Psoas muscle (tissue), 8 donors: ENCODE data around the gene CEP290. TPM values are rescaled to one million over a fixed set of nuclear protein-coding genes. Genes with fewer than 3 reads are reported as not detected.

Experiments
- ATAC-seq, 4 donors: fragments of 200-7000 bp; cut with Tn5 transposase; one replicate each; pipeline ENCODE4 v1.9.1; 2020; ENCODE audit warnings: moderate library complexity in 3 of 4, mild to moderate bottlenecking in 2 of 4
- DNase-seq, 2 donors: peaks; one replicate each; pipeline ENCODE4 v3.0.0-alpha.2; 2020
- H3K27ac ChIP-seq: fragments of 200-600 bp; one replicate; pipeline ENCODE4 v1.8.0; 2022
- H3K27me3 ChIP-seq, 3 donors: fragments of 200-600 bp in 1 of 3; one replicate each; pipeline versions ENCODE4 v1.6.1 to v1.8.0; 2013 to 2022; ENCODE audit warnings: low read length in 2 of 3, mild to moderate bottlenecking in 2 of 3, moderate library complexity in 1 of 3; ENCODE audit not compliant: insufficient read depth in 3 of 3
- H3K36me3 ChIP-seq, 2 donors: fragments of 200-600 bp in 1 of 2; one replicate each; pipeline versions ENCODE4 v1.6.1 to v1.8.0; 2013 to 2022; ENCODE audit warnings: low read depth in 1 of 2, mild to moderate bottlenecking in 1 of 2, moderate library complexity in 1 of 2; ENCODE audit not compliant: insufficient read depth in 1 of 2
- H3K4me1 ChIP-seq: fragments of 200-600 bp; one replicate; pipeline ENCODE4 v1.8.0; 2022
- H3K4me3 ChIP-seq: fragments of 200-600 bp; one replicate; pipeline ENCODE4 v1.8.0; 2022; ENCODE audit warnings: mild to moderate bottlenecking
- H3K9me3 ChIP-seq: fragments of 200-600 bp; one replicate; pipeline ENCODE4 v1.8.0; 2022
- CTCF ChIP-seq: fragments of 200-600 bp; IDR thresholded peaks from one replicate; pipeline ENCODE4 v1.8.0; 2022; ENCODE audit warnings: antibody characterized with exemption
- WGBS, 3 donors: extraction: QIAGEN DNeasy Blood & Tissue Kit; methylation state at CpG; one replicate each; pipeline versions ENCODE4 v1.1.6 to v1.1.7; 2013; 5-methylcytosine and 5-hydroxymethylcytosine counted together
- intact Hi-C, 2 donors: fragments of 100-400 bp; cut with DNase I; formaldehyde crosslinking; loops; one replicate each; pipeline versions ENCODE4 v1.11.0 to v1.14.2; 2022
- long read RNA-seq, 2 donors: library from polyadenylated mRNA; unstranded; transcript quantifications; one replicate each; pipeline ENCODE4 v2.0.0, GENCODE V29; 2021
- polyA plus RNA-seq, 3 donors: library from polyadenylated mRNA; stranded (reverse); fragments of 200-250 nt; gene quantifications; one replicate each; pipeline ENCODE4 v1.2.3, GENCODE V29; 2013
- total RNA-seq, 4 donors: library from RNA; stranded (reverse); fragmentation: NEBNext Ultra II Directional in 2 of 4; extraction: Animal tissue kit (Norgen Biotek cat#: 25700) in 2 of 4; gene quantifications; one replicate each; pipeline versions ENCODE4 v1.2.1 to v1.2.4, GENCODE V29; 2021 to 2023
- donor health status: healthy with polysubstance abuse.
- donor health status: DM: no; HTN: no; CAD: no; lungs with moderate emphysema.
- donor health status: Bipolar disorder and iron deficiency.
- donor health status: healthy.
- donor health status: DM: yes; HTN: yes; CAD: no.
- donor health status: DM: no; HTN: no; CAD: no.
- donor health status: DM: no; HTN: no; CAD: no.
- donor health status: DM: yes; HTN: yes; CAD: no.

The CEP290 gene
- total RNA-seq (1 to 10 TPM; 3.2 to 7.2 (median 5.0) TPM), polyA plus RNA-seq (1 to 10 TPM; 1.8 to 7.8 (median 4.2) TPM)
- long read RNA-seq, donor 1, partial matches to known transcripts: 2 of 2 reads
- long read RNA-seq, donor 1, other reads (novel, unspliced or antisense): 0 of 2 reads
- long read RNA-seq, donor 2, partial matches to known transcripts: 4 of 5 reads
- long read RNA-seq, donor 2, other reads (novel, unspliced or antisense): 1 of 5 reads

- peaks cover 13% of the 10 kb centered on the region for H3K4me1 ChIP-seq
- 0 to 1% (median 0%) methylated on average over 49 of the region's 49 CpGs for WGBS, 3 donors
- no peaks in the 10 kb centered on the region for H3K9me3 ChIP-seq
- H3K27ac ChIP-seq: peak within 1 kb of the TSS; percentile 78
- DNase-seq (peak; percentile 91 to 95), ATAC-seq (peak; percentile 98 to 99 (median 98))
- TF ChIP-seq CTCF: no peak
- peak within 1 kb of the TSS; percentile 88 for H3K4me3 ChIP-seq
- peaks cover 0 to 24% of the 10 kb centered on the region in 2 donors for H3K36me3 ChIP-seq
- intact Hi-C loops: loop anchor here (10.0 kb wide), 2 partner anchors 853 to 1383 kb away; partner anchors contain the start of genes GALNT4 (in 1 of the 2) and POC1B (in 1 of the 2)
- no peaks in the 10 kb centered on the region for H3K27me3 ChIP-seq
Measured at GRCh38 chr12:88141774-88142609, at the start of gene CEP290, which contains the start of gene TMTC3. Gene CEP290 (minus strand): TSS chr12:88142088. CDS start chr12:88141307, 781 bp downstream. Gene TMTC3 (plus strand): TSS chr12:88142307. CDS start chr12:88148316, 6,009 bp downstream.

GRCh38 chr12:88188180-88188579 is 46.3 kb upstream of the CEP290 start:
- TF ChIP-seq CTCF: no peak
- Histone ChIP-seq H3K27me3 (no peaks in the 10 kb centered on the region), H3K4me1 (no peaks in the 10 kb centered on the region), H3K36me3 (peaks cover 0 to 32% of the 10 kb centered on the region in 2 donors), H3K9me3 (no peaks in the 10 kb centered on the region), H3K27ac (no peak overlapping the region), H3K4me3 (no peak overlapping the region)
- ATAC-seq (no peak), DNase-seq (no peak)
- intact Hi-C loops: loop anchor here in 1 of 2 donors (5.0 kb wide), 1 partner anchor 284 kb away; no protein-coding TSS in a partner anchor
- 91 to 98% (median 94%) methylated on average over 1 of the region's 1 CpG for WGBS, 3 donors

- no peak for ATAC-seq
Measured at GRCh38 chr12:88187571-88187970, 45.7 kb upstream of the CEP290 start.

GRCh38 chr12:88185988-88186387 is 44.1 kb upstream of the CEP290 start:
- intact Hi-C loops: loop anchor here in 1 of 2 donors (5.0 kb wide), 1 partner anchor 286 kb away; no protein-coding TSS in a partner anchor
- H3K9me3 ChIP-seq: no peaks in the 10 kb centered on the region
- DNase-seq (no peak), ATAC-seq (peak in 2 of 4 donors; percentile 30 to 49)
- H3K4me1 ChIP-seq: no peaks in the 10 kb centered on the region
- no peak overlapping the region for H3K4me3 ChIP-seq
- H3K27me3 ChIP-seq: no peaks in the 10 kb centered on the region
- TF ChIP-seq CTCF: no peak
- H3K36me3 ChIP-seq: peaks cover 0 to 31% of the 10 kb centered on the region in 2 donors
- no peak overlapping the region for H3K27ac ChIP-seq

More at GRCh38 chr12:88187571-88187970, 45.7 kb upstream of the CEP290 start:
- TF ChIP-seq CTCF: no peak
- H3K9me3 ChIP-seq: no peaks in the 10 kb centered on the region
- intact Hi-C loops: loop anchor here in 1 of 2 donors (5.0 kb wide), 1 partner anchor 285 kb away; no protein-coding TSS in a partner anchor
- H3K27ac ChIP-seq: no peak overlapping the region
- WGBS, 3 donors: 93 to 96% (median 93%) methylated on average over 2 of the region's 2 CpGs
- H3K4me3 ChIP-seq: no peak overlapping the region
- H3K27me3 ChIP-seq: no peaks in the 10 kb centered on the region
- H3K4me1 ChIP-seq: no peaks in the 10 kb centered on the region
- DNase-seq: no peak
- H3K36me3 ChIP-seq: peaks cover 0 to 26% of the 10 kb centered on the region in 2 donors
